MM.1S (cell line): ENCODE results near the gene PLA2G4E.

ENCODE experiments used
- CTCF ChIP-seq: fragments of 300-600 bp; sonication (generic); IDR thresholded peaks from 2 replicates; pipeline ENCODE4 v1.5.1; 2016; ENCODE audit warnings: antibody characterized with exemption, low read length, mixed read lengths
- EZH2phosphoT487 ChIP-seq: fragments of 300-600 bp; sonication (generic); IDR thresholded peaks from 2 replicates; pipeline ENCODE4 v1.6.1; 2018; ENCODE audit warnings: antibody characterized with exemption, low read length

DNA sequence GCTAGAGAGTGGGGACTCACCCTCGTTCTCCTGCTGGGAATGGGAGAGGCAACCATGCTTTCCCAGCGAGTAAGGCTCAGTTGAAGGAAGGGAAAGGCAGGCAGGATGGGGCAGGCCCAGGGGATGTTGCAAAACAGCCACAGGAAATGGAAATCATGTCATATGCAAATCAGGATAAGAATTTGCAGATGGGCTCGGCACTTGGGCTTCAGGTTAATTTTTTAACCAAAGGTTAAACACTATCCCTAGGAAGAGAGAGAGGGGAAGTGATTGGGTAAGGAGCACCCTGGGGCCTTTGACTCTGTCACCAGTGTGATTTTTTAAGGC, 14.6 kb upstream of the PLA2G4E start:
- TF ChIP-seq CTCF (no peak), EZH2phosphoT487 (no peak)
